ENCODE measurements around the gene SPANXN3. TPM values are rescaled to one million over a fixed set of nuclear protein-coding genes. Genes with fewer than 3 reads are reported as not detected.
"Not testable (repeated sequence)": the region's sequence is repeated elsewhere in the genome, so short reads cannot be mapped to it uniquely, and the experiment has no call there.

The SPANXN3 gene
- not detected in 2 replicates for total RNA-seq (2014; rRNA removed; shearing (Covaris generic))

DNA sequence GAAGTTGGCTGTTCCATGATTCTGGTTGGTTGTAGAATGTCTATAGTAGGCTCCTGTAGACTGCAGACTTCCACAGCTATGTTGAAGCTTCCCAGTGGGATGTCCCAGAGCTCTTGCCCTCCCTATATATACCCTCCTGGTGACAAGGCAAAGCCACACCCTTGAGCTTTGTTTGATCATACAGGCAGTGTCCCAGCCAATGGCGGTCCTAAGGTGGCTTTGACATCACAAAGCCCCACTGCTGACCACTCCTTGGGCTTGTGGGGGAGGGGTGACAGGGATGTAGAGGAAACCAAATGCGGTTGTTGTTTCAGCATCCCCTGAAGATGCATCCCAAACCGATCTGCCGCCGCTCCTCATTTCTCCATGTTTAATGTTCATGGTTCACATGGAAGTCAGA lies at the start of gene SPANXN3:
Gene SPANXN3 (minus strand): TSS at position 101 of the 400 bp plus-strand sequence. CDS start 84 bp downstream, at position 17.
- DNase-seq (ENCODE audit: low read depth), result not testable (repeated sequence)

DNA sequence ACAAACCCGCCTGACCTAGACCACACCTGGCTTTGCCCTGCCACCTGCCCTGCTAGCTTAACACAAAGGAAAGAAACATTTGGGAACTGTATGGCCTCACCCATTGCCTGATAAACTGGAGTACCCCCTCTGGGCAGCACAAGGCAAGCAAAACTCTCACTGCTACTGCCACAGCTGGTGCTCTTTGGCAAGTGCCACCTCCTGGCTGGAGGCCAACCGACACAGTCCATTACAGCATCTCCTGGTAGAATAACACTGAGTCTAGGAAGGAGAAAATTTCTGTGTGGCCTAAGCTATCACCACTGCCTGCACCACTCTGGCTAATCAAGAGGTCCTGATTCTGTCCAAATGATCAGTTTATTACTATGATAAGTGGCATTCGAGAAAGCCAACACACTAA lies 18.9 kb upstream of the SPANXN3 start:
- DNase-seq (ENCODE audit: low read depth), result no peak

DNA sequence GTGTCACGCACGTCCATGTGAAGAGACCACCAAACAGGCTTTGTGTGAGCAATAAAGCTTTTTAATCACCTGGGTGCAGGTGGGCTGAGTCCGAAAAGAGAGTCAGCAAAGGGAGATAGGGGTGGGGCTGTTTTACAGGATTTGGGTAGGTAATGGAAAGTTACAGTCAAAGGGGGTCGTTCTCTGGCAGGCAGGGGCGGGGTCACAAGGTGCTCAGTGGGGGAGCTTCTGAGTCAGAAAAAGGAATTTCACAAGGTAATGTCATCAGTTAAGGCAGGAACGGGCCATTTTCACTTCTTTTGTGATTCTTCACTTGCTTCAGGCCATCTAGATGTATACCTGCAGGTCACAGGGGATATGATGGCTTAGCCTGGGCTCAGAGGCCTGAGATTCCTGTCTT lies 15.1 kb downstream of the SPANXN3 start:
- DNase-seq (ENCODE audit: low read depth), result not testable (repeated sequence)

- DNase-seq (ENCODE audit: low read depth), result no peak
These were observed 16.5 kb downstream of the SPANXN3 start for GRCh38 chrX:143500751-143501150.

DNA sequence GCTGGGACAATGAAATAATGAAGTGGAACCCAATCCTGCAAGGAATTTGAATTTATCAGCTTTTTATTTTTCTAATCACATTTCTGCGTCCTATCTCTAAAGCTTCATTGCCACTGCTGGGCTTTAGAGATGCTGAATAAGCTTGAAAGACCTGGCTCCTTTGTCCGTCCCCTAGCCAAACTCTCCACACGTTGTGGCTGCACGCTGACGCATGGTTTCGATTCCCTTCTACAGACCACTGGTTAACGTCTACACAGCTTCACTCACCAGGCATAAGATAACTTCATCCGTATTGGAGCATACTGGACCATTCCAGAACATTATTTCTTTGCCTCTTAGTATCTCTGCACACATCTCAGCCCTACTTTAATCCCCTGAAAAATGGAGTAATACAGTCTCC lies 31.2 kb downstream of the SPANXN3 start:
- DNase-seq (ENCODE audit: low read depth), result no peak

DNA sequence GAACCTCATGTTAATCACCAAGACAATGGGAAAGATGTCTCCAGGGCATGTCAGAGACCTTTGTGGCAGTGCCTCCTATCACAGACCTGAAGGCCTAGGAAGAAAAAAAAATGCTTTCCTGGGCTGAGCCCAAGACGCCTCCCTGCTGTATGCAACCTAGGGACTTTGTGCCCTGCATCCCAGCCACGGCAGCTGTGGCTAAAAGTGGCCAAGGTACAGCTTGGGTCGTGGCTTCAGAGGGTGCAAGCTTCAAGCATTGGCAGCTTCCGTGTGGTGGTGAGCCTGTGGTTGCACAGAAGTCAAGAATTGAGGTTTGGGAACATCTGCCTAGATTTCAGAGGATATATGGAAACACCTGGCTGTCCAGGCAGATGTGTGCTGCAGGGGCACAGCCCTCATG lies 40.5 kb downstream of the SPANXN3 start:
- DNase-seq (ENCODE audit: low read depth), result no peak

DNA sequence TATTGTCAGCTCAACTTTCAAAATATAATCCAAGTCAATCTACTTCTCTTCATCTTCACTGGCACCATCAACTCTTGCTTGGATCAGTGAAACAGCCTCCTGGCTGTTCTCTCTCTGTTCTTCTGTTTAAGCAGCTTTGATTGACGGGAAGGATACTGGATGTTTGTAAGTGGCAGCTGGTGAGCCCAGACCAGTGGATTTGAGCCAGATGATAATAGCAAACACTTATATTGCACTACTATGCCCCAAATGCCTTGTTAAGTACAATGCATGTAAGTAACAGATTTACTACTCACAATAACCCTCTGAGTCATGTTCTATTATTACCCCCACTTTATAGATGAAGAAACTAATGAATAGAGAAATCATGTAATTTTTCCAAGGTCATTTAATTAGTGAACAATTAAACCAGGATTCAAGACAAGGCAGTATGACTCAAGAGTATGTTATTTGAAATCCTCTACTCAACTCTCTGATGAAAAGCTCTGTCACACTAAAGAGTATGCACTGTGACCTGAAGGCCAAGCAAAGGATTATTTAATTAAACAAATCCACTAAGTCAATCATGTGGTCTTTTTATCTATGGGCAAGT lies 44.8 kb downstream of the SPANXN3 start:
- no peak for DNase-seq (ENCODE audit: low read depth)

GRCh38 chrX:143466130-143466529 lies 51.1 kb downstream of the SPANXN3 start:
- no peak for DNase-seq (ENCODE audit: low read depth)

- no peak for DNase-seq (ENCODE audit: low read depth)
These were observed 54.6 kb downstream of the SPANXN3 start for GRCh38 chrX:143462696-143463095.

DNA sequence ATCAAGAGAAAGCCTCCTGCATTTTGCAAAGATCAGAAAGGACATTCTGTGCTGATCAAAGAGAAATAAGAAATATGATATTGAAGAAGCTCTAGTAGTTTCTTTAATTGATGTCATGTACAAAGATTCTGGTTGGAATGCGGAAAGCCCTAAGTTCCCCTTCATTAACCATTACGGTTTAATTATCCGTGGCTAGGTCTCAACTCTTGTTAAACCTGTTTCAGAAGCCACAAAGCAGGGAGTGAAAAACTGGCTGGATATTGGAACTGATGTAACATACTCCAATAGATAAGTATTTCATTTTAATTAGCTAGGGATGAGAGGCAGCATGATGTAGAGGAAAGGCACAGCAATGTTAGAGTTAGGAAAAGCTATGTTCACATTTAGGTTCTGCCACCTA lies 55.7 kb downstream of the SPANXN3 start:
- no peak for DNase-seq (ENCODE audit: low read depth)

Other genes starting within 250 kb of the SPANXN3 start
- not detected in 2 replicates for gene SLITRK4, start 118.6 kb upstream of the SPANXN3 start, total RNA-seq (2014; rRNA removed; shearing (Covaris generic))
- not detected in 2 replicates for gene SPANXN2, start 203.3 kb upstream of the SPANXN3 start, total RNA-seq (2014; rRNA removed; shearing (Covaris generic))

Data from RPMI7951 (cell line).